Glutamatergic neuron (in vitro differentiated cells): ENCODE results near the gene DNMT3A. TPM values are rescaled to one million over a fixed set of nuclear protein-coding genes. Genes with fewer than 3 reads are reported as not detected.
A peak's percentile ranks its signal among the peaks of the same experiment; 100 is the strongest.

Experiments
- DNase-seq: peaks from one replicate; pipeline ENCODE4 v3.0.0; 2022
- H3K27ac Mint-ChIP-seq: one replicate; pipeline ENCODE4 v1.8.0; 2020; ENCODE audit warnings: mild to moderate bottlenecking, mixed read lengths, inconsistent platforms; ENCODE audit not compliant: unreplicated experiment
- H3K27me3 Mint-ChIP-seq: one replicate; pipeline ENCODE4 v1.8.0; 2020; ENCODE audit warnings: mild to moderate bottlenecking, moderate library complexity, mixed read lengths, inconsistent platforms; ENCODE audit not compliant: unreplicated experiment
- H3K36me3 Mint-ChIP-seq: one replicate; pipeline ENCODE4 v1.8.0; 2020; ENCODE audit warnings: mild to moderate bottlenecking, mixed read lengths, inconsistent platforms; ENCODE audit not compliant: unreplicated experiment
- H3K4me1 Mint-ChIP-seq: one replicate; pipeline ENCODE4 v1.8.0; 2020; ENCODE audit warnings: mild to moderate bottlenecking, low read depth, mixed read lengths, inconsistent platforms; ENCODE audit not compliant: unreplicated experiment
- H3K4me3 Mint-ChIP-seq: one replicate; pipeline ENCODE4 v1.8.0; 2020; ENCODE audit warnings: mild to moderate bottlenecking, mixed read lengths, inconsistent platforms; ENCODE audit not compliant: unreplicated experiment
- H3K9me3 Mint-ChIP-seq: one replicate; pipeline ENCODE4 v1.8.0; 2020; ENCODE audit warnings: mild to moderate bottlenecking, moderate library complexity, mixed read lengths, inconsistent platforms; ENCODE audit not compliant: unreplicated experiment
- total RNA-seq: library from RNA; stranded (reverse); fragmentation: NEBNext Ultra II Directional; extraction: Animal tissue kit (Norgen Biotek cat#: 25700); gene quantifications from one replicate; pipeline ENCODE4 v1.2.1, GENCODE V29; 2021; ENCODE audit not compliant: unreplicated experiment
- TF ChIP-seq, protein P1 (sequence below): fragments of 200-600 bp; sonication (generic); IDR thresholded peaks from one replicate; pipeline ENCODE4 v1.5.0; 2021; ENCODE audit not compliant: partially characterized antibody, unreplicated experiment

Gene DNMT3A
- total RNA-seq, 1 donor from 2014 or later: 175 TPM

DNA sequence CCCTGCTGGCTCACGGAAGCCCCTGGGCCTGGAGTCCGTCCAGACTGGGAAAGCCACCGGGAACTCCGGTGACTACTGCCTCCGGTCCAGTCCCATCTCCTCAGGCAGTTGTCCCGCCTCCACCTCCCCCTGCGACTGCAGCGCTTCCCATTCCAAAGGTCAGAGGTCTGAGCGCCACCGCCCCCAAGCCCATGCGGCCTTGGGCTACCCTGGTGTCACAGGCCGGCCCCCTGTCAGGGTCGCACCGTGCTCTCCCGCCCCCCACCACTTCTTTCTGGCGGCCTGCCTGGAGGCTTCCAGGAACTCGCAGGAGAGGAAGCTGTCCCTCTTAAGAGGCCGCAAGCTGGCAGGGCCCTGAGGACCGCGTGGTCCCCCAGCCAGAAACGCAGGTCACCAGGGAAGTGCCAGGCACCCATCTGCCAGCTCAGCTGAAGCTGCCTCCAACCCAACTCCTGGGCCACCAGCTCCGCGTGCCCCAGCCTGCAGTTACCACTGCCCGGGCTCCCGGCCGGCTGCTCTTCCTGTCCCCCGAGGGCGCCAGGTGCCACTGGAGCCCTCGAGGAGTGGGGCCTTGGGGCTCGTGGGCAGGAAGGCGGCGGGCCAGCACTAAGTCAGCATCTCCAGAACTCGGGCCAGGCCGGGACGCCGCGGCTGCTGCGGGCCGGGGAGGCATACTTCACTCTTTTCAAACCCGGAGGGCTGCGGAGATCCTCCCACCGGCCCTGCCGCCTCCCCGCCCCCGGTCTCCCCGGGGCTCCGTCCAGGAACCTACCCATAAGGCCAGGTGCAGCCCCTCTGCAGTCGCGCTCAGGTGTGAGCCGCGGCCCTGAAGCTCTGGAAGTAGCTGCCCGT, 90.1 kb downstream of the DNMT3A start:
- peaks cover 22% of the 10 kb centered on the region for H3K9me3 Mint-ChIP-seq
- peak overlapping the region; percentile 93 for H3K4me3 Mint-ChIP-seq
- H3K27me3 Mint-ChIP-seq: peaks cover 20% of the 10 kb centered on the region
- H3K4me1 Mint-ChIP-seq: peaks cover 48% of the 10 kb centered on the region
- peak; percentile 61 for DNase-seq
- TF ChIP-seq, protein P1, sequence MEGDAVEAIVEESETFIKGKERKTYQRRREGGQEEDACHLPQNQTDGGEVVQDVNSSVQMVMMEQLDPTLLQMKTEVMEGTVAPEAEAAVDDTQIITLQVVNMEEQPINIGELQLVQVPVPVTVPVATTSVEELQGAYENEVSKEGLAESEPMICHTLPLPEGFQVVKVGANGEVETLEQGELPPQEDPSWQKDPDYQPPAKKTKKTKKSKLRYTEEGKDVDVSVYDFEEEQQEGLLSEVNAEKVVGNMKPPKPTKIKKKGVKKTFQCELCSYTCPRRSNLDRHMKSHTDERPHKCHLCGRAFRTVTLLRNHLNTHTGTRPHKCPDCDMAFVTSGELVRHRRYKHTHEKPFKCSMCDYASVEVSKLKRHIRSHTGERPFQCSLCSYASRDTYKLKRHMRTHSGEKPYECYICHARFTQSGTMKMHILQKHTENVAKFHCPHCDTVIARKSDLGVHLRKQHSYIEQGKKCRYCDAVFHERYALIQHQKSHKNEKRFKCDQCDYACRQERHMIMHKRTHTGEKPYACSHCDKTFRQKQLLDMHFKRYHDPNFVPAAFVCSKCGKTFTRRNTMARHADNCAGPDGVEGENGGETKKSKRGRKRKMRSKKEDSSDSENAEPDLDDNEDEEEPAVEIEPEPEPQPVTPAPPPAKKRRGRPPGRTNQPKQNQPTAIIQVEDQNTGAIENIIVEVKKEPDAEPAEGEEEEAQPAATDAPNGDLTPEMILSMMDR: no peak
- peaks cover 16% of the 10 kb centered on the region for H3K36me3 Mint-ChIP-seq
- peak overlapping the region; percentile 85 for H3K27ac Mint-ChIP-seq

DNA sequence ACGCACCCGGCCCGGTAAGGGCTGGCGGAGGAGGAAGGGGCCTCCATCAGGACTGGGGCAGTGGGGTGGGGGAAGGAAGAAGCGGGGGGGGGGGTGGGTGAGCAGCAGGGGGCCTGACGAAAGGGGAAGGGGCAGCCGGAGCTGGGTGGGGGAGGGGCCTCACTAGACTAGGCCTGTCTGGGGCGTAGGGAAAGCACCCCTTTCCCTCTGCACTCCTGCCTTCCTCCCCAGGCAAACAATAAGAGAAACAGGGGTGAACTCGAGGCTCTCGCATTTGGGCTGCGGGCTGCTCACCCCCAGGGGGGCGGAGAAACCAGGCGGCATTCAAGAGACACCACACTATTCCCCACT, 90.7 kb downstream of the DNMT3A start:
- TF ChIP-seq, protein P1: no peak
- DNase-seq: no peak
- Mint-ChIP-seq H3K27ac (peak overlapping the region; percentile 87), H3K27me3 (peaks cover 21% of the 10 kb centered on the region), H3K36me3 (peaks cover 16% of the 10 kb centered on the region), H3K4me1 (peaks cover 42% of the 10 kb centered on the region), H3K9me3 (peaks cover 22% of the 10 kb centered on the region), H3K4me3 (peak overlapping the region; percentile 93)

DNA sequence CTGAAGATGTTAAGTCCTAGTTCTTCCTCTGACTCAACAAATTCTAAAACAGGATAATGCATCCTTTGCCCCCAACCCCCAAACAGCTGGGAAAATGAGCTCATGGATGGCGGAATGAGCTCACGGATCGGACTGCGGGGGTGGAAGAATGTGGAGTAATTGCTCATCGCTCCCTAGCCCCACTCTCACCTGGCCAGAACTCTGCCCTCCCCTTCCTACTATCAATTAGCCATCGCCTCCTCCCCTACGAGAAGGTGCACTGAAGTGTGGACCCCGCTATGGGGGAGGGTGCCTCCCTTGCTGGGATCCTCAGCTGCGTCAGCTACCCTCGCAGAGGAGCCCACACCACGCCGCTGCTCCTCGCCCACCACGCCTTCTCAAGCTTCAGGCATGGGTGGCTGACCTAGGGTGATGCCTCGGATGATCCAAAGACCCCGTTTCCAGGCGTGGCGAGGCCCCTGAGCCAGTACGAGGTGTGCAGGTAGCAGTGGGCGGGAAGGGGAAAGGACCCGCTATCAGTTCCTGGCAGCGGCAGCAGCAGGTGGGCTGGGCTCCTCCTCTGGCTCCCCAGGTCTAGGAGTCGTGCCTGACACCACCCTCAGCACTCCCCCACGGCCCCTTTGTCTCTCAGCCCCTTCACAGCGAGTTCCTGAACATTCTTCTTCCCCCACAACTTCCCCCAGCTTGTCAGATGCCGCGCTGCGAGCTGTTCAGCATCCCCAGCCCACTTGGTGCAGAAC, 91.2 kb downstream of the DNMT3A start:
- H3K36me3 Mint-ChIP-seq: peaks cover 16% of the 10 kb centered on the region
- peak overlapping the region; percentile 87 for H3K27ac Mint-ChIP-seq
- H3K27me3 Mint-ChIP-seq: peaks cover 22% of the 10 kb centered on the region
- peak overlapping the region; percentile 93 for H3K4me3 Mint-ChIP-seq
- peaks cover 22% of the 10 kb centered on the region for H3K9me3 Mint-ChIP-seq
- H3K4me1 Mint-ChIP-seq: peaks cover 38% of the 10 kb centered on the region
- DNase-seq: peak; percentile 24
- TF ChIP-seq, protein P1: no peak

DNA sequence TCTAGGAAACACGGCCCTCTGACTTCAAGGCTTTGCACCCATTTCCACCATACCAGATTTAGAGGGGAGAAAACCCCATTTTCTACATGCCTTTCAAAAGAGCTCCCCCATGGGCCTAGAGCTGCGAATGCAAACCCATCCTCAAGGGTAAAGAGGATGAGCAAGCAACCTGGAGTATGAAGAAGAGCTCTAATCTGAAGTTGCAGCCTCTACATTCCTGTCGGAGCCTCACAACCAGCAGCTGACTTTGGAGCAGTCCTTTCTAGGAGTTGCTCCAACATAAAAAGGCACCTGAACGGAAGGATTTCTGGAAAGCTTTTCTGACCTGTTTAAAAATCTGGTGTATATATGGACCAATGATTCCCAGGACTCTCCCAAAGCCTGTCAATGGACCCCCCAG, 91.9 kb downstream of the DNMT3A start:
- Mint-ChIP-seq H3K36me3 (peaks cover 13% of the 10 kb centered on the region), H3K27ac (peak overlapping the region; percentile 87), H3K4me3 (peak overlapping the region; percentile 93), H3K4me1 (peaks cover 36% of the 10 kb centered on the region), H3K9me3 (peaks cover 25% of the 10 kb centered on the region), H3K27me3 (peaks cover 20% of the 10 kb centered on the region)
- DNase-seq: no peak
- TF ChIP-seq, protein P1: no peak
